DMS 273 (cell line): Measurements from ENCODE around the gene DUSP10.

ENCODE experiments used
- DNase-seq: peaks from one replicate; lab custom pipeline; 2025; ENCODE audit not compliant: unreplicated experiment; lab: John Stamatoyannopoulos, UW

Gene DUSP10

GRCh38 chr1:221766210-221766609, 24.3 kb upstream of the DUSP10 start:
- peak; percentile 30 for DNase-seq

GRCh38 chr1:221765527-221765926, 23.6 kb upstream of the DUSP10 start:
- no peak for DNase-seq

GRCh38 chr1:221762121-221762520, 20.2 kb upstream of the DUSP10 start:
- no peak for DNase-seq

- DNase-seq = no peak
Observed at GRCh38 chr1:221761354-221762002, 19.6 kb upstream of the DUSP10 start.

- no peak for DNase-seq
Observed at GRCh38 chr1:221760911-221761310, 19.0 kb upstream of the DUSP10 start.

- peak; percentile 17 for DNase-seq
Observed at GRCh38 chr1:221759436-221759835, 17.5 kb upstream of the DUSP10 start.

- DNase-seq = no peak
Observed at GRCh38 chr1:221758455-221758854, 16.6 kb upstream of the DUSP10 start.

GRCh38 chr1:221756830-221757551, 15.1 kb upstream of the DUSP10 start:
- no peak for DNase-seq

- no peak for DNase-seq
Observed at GRCh38 chr1:221753828-221754188, 11.9 kb upstream of the DUSP10 start.

- DNase-seq = no peak
Observed at GRCh38 chr1:221751226-221751887, 9.5 kb upstream of the DUSP10 start.

GRCh38 chr1:221748981-221749380, 7.1 kb upstream of the DUSP10 start:
- DNase-seq = no peak

GRCh38 chr1:221747839-221748238, 6.0 kb upstream of the DUSP10 start:
- peak; percentile 52 for DNase-seq

- DNase-seq = peak; percentile 33
Observed at GRCh38 chr1:221743416-221744208, 1.7 kb upstream of the DUSP10 start.

GRCh38 chr1:221742555-221743415, 896 bp upstream of the DUSP10 start:
- peak; percentile 92 for DNase-seq

GRCh38 chr1:221740993-221741702, 741 bp downstream of the DUSP10 start:
- peak; percentile 77 for DNase-seq

- DNase-seq = peak; percentile 53
Observed at GRCh38 chr1:221740369-221740992, 1.4 kb downstream of the DUSP10 start.

GRCh38 chr1:221739677-221740025, 2.2 kb downstream of the DUSP10 start:
- no peak for DNase-seq

GRCh38 chr1:221739018-221739676, 2.7 kb downstream of the DUSP10 start:
- no peak for DNase-seq

- no peak for DNase-seq
Observed at GRCh38 chr1:221736714-221737113, 5.2 kb downstream of the DUSP10 start.
